ENCODE data around the gene COL27A1.
"Not testable (repeated sequence)": the region's sequence is repeated elsewhere in the genome, so short reads cannot be mapped to it uniquely, and the experiment has no call there.

Gene COL27A1

DNA sequence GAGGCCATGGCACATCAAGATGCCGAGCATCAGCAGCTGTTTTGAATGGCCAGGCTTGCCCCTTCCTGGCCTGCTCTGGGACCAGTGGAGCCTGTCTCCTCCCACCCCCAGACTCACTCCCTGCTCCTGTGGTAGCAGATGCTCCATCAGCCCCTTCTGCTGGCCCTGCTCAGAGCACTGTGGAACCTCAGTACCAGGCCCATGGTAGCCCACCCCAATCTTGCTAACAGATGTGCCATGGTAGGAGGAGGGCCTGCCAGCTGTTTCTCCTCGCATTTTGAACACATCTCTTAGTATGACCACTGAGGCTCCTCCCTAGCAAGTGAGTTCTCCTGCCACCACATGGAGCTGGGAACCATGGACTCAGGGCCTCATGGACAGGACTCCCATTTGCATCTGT lies 29.5 kb downstream of the COL27A1 start:
- H3K4me3 ChIP-seq (ENCODE audit: low read depth, low read length): no peak overlapping the region
- TF ChIP-seq, protein P1, sequence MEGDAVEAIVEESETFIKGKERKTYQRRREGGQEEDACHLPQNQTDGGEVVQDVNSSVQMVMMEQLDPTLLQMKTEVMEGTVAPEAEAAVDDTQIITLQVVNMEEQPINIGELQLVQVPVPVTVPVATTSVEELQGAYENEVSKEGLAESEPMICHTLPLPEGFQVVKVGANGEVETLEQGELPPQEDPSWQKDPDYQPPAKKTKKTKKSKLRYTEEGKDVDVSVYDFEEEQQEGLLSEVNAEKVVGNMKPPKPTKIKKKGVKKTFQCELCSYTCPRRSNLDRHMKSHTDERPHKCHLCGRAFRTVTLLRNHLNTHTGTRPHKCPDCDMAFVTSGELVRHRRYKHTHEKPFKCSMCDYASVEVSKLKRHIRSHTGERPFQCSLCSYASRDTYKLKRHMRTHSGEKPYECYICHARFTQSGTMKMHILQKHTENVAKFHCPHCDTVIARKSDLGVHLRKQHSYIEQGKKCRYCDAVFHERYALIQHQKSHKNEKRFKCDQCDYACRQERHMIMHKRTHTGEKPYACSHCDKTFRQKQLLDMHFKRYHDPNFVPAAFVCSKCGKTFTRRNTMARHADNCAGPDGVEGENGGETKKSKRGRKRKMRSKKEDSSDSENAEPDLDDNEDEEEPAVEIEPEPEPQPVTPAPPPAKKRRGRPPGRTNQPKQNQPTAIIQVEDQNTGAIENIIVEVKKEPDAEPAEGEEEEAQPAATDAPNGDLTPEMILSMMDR (IDR thresholded peaks at IDR 0.05; ENCODE audit: low read depth, low read length): no peak
- in situ Hi-C loops (cut with HindIII; ENCODE audit: low sequenced_read_pairs): no loop called here
- no peak for DNase-seq (ENCODE audit: low read depth, low spot score)

DNA sequence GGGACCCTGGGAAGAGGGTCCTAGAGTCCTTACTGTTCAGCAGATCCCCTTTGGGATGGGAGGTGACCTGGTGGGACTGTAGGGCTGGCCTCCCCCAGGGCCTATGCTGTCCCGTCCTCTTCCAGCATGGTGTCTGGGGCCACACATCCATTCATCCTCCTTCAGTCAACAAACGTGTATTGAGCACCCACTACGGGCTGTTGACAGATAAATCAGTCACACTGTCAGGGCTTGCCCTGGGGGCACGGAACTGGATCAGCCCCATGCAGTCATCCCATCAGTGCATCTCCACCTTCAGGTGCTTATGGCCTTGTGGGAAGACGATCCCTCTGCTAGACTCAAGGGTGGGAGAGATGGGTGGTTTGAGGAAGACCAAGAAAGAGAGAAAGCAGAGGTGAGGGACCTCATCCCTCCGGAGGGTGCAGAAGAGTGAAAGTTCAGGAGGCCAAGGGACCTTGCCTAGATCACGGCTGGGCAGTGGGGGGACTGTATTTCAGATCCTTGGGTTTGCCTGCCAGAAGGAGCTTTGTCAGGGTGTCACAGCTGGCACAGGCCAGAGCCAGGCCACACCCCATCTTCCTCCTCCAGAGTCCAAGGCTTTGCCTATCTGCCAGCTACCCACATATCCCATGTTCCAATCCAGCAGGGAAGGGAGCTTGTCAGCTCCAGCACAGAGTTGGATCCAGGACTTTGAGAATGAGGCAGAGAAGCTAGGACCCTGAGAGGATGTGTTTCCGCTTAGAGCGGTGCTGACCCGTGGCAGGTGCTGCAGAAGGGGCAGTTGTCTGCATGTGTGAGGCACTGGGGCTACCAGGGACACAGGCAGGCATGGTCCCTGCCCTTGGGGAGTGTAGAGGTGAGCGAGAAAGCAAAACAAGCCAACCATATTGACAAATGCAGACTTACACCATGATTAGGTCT lies 30.5 kb downstream of the COL27A1 start:
- in situ Hi-C loops (cut with HindIII; ENCODE audit: low sequenced_read_pairs): no loop called here
- H3K4me3 ChIP-seq (ENCODE audit: low read depth, low read length): no peak overlapping the region
- no peak for DNase-seq (ENCODE audit: low read depth, low spot score)
- TF ChIP-seq, protein P1 (IDR thresholded peaks at IDR 0.05; ENCODE audit: low read depth, low read length): no peak

GRCh38 chr9:114186605-114187289 lies 31.4 kb downstream of the COL27A1 start:
- no peak overlapping the region for H3K4me3 ChIP-seq (ENCODE audit: low read depth, low read length)
- in situ Hi-C loops (cut with HindIII; ENCODE audit: low sequenced_read_pairs): no loop called here
- no peak for DNase-seq (ENCODE audit: low read depth, low spot score)
- TF ChIP-seq, protein P1 (IDR thresholded peaks at IDR 0.05; ENCODE audit: low read depth, low read length): no peak

DNA sequence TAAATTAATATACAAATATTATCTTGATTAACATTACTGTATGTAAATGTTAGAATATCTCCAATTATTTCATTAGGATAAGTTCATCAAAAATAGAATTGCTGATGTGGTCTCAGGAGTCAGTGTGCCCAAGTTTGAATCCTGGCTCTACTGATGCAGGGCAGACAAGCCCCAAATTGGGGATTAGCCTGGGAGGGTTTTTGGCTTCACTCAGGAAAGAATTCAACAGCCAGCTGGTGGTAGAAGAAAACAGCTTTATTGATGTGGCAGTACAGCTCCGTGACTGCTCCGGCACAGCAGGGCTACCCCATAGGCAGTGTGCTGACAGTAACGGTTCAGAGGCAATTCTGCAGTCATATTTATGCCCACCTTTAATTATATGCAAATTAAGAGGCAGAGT lies 32.5 kb downstream of the COL27A1 start:
- H3K4me3 ChIP-seq (ENCODE audit: low read depth, low read length): no peak overlapping the region
- in situ Hi-C loops (cut with HindIII; ENCODE audit: low sequenced_read_pairs): no loop called here
- TF ChIP-seq, protein P1 (IDR thresholded peaks at IDR 0.05; ENCODE audit: low read depth, low read length): no peak
- DNase-seq (ENCODE audit: low read depth, low spot score): no peak

GRCh38 chr9:114189823-114190562 lies 34.7 kb downstream of the COL27A1 start:
- no peak overlapping the region for H3K4me3 ChIP-seq (ENCODE audit: low read depth, low read length)
- no peak for DNase-seq (ENCODE audit: low read depth, low spot score)
- TF ChIP-seq, protein P1 (IDR thresholded peaks at IDR 0.05; ENCODE audit: low read depth, low read length): no peak
- in situ Hi-C loops (cut with HindIII; ENCODE audit: low sequenced_read_pairs): no loop called here

- H3K4me3 ChIP-seq (ENCODE audit: low read depth, low read length): no peak overlapping the region
- DNase-seq (ENCODE audit: low read depth, low spot score): no peak
- TF ChIP-seq, protein P1 (IDR thresholded peaks at IDR 0.05; ENCODE audit: low read depth, low read length): no peak
- in situ Hi-C loops (cut with HindIII; ENCODE audit: low sequenced_read_pairs): no loop called here
Observed at GRCh38 chr9:114190563-114190905, 35.2 kb downstream of the COL27A1 start.

- DNase-seq (ENCODE audit: low read depth, low spot score); in situ Hi-C loops (cut with HindIII; ENCODE audit: low sequenced_read_pairs): not testable (repeated sequence)
Observed at GRCh38 chr9:114191402-114191801, 36.1 kb downstream of the COL27A1 start.

More at GRCh38 chr9:114191402-114191801, 36.1 kb downstream of the COL27A1 start:
- H3K4me3 ChIP-seq (ENCODE audit: low read depth, low read length): not testable (repeated sequence)

Measured in astrocyte of the spinal cord (primary cell).